Stimulated activated CD8-positive, alpha-beta memory T cell treated with anti-CD3 and anti-CD28 coated beads, Interleukin-7, amount 100 ng/mL, for 4 hours (primary cell): ENCODE results near the gene CIITA.
A peak's percentile ranks its signal among the peaks of the same experiment; 100 is the strongest.

Source experiments
- DNase-seq, 2 donors: peaks; one replicate each; pipeline ENCODE4 v3.0.0-alpha.2; 2020; ENCODE audit warnings: low read depth in 2 of 2

Gene CIITA

DNA sequence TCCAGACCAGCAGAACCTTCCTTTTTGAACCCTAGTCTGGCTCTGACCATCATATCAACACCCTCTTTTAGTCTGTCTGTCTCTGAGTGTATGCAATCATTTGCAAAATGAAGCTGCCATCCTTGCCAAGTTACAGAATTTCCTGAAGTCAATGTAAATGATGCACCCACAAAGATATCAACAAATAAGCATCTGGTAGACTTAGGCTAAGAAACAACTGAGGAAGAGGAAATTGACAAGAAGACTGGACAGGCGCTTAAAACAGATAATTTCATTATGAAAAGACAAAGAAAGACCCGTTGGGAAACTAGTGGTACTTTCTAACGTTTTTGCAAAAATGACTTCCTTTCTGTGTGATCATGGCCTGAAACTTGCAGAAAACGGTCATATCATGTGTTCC, 24.7 kb upstream of the CIITA start:
- no peak for DNase-seq

DNA sequence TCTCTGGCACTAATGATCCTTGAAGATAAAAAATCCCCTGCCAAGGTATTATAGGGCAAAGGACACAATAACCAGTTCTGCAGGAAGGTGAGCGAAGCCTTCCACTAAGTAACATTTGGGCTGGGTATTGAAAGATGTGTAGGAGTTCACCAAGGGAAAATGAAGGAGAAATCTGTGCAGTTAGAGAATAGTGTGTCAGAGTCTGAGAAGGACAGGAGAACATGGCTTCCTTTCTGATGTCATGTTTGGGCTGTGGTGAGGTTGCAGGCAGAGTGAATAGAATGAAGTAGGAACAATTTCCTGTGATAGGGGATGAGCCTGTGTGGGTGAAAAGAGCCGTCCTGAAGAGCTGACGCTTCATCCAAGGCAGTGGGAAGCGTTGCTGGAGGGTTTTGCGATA, 24.1 kb upstream of the CIITA start:
- DNase-seq, result no peak

DNA sequence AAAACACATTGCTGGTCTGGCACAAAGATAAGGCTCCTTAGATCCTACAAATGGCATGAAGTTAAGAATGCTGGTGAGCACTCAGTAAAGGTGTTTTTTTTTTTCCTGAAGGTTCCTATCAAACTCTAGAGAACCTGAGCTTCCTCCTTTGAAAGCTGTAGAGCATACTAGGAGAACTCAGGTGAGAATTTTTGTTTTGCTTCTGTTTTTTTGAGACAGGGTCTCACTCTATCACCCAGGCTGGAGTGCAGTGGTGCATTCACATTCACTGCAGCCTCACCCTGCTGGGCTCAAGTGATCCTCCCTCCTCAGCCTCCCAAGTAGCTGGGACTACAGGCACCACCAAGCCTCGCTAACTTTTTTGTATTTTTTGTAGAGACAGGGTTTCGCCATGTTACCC, 21.0 kb upstream of the CIITA start:
- no peak for DNase-seq

- no peak for DNase-seq
Observed at GRCh38 chr16:10858203-10858602, 18.8 kb upstream of the CIITA start.

- DNase-seq, result no peak
Observed at GRCh38 chr16:10859020-10859419, 18.0 kb upstream of the CIITA start.

- no peak for DNase-seq
Observed at GRCh38 chr16:10859658-10860057, 17.3 kb upstream of the CIITA start.

DNA sequence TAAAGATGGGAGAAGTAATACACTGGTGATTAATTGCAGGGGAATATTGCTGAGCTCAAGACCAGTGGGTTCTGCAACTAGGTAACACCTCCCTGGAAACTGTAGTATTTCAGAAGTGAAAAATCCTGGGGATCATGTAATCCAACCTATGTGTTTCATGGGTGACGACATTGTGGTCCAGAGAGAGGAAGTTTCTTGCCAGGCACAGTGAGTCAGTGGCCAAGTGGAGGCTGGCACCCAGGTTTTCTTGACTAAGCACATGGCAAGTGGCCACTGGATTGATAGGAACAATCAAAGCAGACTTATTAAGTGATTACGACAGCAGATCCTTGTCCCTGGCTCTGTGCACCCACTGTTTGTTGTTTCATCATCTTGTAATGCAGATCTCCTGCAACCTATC, 14.6 kb upstream of the CIITA start:
- no peak for DNase-seq

DNA sequence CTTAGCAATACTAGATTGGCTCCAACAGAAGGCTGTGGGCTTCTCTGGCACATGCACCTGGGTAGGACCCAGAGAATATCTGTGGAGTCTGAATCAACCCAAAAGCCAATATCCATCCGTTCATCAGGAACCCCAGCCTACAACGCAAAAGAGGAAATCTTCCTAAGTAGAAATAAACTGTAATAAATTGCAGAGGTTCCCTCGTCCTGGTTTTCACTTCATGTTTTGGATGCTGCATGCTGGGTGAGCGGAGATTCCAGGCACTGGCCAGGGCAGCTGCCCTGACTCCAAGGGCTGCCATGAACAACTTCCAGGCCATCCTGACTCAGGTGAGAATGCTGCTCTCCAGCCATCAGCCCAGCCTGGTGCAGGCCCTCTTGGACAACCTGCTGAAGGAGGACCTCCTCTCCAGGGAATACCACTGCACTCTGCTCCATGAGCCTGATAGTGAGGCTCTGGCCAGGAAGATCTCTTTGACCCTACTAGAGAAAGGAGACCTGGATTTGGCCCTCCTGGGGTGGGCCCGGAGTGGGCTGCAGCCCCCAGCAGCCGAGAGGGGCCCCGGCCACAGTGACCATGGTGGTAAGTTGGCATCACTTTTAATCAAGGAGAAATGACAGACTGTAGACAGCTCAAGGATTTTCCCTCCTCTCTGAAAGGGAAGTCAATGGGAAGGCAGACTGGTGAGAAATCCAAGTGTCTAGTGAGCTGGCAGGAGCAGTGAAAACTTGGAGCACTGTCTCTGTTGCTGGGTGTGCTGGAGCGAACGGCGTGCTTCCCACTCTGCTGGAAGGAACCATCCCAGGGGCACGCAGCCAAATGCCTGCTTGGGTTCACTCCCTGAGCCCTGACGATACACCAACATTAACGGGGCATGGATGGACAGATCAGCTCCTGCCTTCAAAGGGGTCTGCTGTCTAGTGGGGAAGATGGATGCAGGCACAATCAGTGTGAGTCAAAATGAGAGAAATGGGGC, 10.7 kb upstream of the CIITA start:
- DNase-seq, result no peak

- DNase-seq, result no peak
Observed at GRCh38 chr16:10867199-10867598, 9.8 kb upstream of the CIITA start.

GRCh38 chr16:10868104-10868595, 8.9 kb upstream of the CIITA start:
- no peak for DNase-seq

GRCh38 chr16:10868596-10869469, 8.2 kb upstream of the CIITA start:
- DNase-seq, result no peak

GRCh38 chr16:10870137-10870776, 6.7 kb upstream of the CIITA start:
- no peak for DNase-seq

DNA sequence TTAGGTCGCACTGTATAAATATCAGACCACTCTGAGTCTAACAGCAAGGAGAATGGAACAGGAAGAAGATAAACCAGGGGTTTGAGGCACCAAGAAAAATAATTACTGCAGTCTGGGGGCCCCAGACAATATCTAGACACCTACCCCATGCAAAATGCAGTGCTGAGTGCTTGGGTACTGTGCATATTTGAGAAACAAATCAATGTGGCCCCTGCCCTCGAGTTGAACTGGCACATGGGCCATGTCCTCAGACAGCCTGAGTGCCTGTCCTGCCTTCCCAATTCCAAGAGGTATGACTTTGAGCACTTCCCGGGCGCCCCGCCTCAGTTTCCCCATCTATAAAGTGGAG, 6.2 kb upstream of the CIITA start:
- DNase-seq, result no peak

DNA sequence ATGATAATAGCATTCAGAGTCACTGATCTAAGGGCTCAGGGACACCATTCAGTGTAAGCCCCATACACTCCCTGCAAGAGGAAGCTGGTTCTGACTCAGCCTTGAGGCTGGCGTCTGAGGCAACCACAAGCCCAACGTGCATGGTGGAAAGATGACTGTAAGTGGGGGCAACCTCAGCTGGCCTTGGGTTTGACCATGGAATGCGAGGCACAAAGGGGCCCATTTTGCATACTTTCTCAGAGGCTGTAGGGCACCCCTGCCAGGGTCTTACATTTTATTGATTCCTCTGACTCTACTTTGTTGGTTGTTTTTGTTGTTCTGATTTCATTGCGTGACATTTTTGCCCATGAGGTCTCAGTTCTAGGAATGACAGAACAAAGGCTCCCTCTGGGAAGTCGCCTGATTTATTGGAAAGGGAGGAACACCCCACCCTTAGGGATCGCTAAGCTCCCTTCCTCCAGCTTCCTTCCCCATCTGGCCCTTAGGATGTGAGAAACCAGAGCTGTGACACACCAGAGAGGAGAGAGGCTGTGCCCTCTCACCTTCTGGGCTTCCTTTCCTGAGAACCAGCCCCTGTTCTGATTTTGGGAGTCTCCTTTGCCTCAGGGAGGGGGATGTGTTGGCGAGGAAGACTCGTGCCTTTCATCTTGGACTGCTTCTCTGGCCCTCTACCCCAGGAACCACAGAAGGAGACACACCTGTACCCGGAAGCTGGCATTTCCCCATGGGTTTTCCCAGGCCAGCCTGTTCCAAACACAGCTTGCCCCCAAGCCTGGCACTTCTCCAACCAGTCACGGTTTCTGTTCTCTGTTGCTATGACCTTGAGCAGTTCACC, 5.6 kb upstream of the CIITA start:
- DNase-seq, result peak; percentile 36 to 45

DNA sequence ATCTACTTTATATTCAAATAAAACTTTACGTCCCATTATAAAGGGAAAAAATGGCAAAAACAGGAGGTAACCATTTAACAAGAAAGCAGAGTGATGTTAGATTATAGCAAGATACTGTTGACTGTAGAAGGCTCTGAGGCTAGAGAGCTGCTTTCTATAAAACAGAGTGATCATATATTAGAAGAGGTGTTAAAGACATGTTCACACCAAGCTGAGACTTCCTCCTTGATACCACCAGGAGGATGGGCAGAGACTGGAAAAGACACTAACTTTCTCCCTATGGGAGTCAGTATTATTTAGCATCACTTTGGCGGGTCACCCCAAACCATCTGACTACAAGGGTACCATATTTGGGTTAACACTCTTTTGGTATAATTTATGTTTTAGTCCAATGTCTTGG, 687 bp upstream of the CIITA start:
- DNase-seq, result no peak

- DNase-seq, result no peak
Observed at GRCh38 chr16:10877472-10877946, 507 bp downstream of the CIITA start.

DNA sequence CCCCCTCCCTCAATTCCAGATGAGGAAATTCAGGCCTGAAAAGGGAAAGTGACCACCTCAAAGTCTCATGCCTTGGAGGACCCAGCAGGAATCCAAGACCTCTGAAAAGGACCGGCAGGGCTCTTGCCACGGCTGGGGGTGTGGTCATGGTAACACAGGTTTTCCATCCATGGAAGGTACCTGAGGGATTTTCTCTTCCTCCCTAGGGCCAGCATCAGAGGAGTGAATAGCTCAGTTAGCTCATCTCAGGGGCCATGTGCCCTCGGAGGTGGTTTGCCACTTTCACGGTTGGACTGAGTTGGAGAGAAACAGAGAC, 1.3 kb downstream of the CIITA start:
- DNase-seq, result no peak

DNA sequence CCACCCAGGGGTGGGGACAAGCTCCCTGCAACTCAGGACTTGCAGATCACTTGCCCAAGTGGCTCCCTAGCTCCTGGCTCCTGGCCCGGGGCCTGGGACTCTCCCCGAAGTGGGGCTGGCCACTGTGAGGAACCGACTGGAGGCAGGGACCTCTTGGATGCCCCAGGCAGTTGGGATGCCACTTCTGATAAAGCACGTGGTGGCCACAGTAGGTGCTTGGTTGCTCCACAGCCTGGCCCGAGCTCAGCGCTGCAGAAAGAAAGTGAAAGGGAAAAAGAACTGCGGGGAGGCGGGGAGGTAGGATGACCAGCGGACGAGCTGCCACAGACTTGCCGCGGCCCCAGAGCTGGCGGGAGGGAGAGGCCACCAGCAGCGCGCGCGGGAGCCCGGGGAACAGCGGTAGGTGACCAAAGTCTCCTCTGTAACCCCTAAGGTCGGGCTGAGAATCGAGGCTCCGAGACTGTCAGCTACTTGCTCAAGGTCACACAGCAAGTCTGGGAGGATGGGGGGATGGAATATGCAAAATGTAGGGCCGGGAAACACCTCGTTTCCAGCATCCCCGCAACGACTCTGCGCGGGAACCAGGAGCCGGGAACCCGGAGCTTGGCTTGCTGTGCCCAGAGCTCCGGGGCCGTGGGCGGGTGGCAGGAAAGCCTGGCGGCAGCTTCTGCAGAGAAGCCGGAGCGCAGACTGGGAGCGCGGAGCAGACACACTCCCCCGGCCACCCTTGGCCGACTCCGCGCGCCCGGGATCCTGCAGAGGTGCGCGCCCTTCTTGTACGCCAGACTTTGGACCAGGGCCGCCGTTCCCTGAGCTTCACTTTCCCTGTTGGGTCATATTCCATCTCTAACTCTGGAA, 1.9 kb downstream of the CIITA start:
- no peak for DNase-seq

DNA sequence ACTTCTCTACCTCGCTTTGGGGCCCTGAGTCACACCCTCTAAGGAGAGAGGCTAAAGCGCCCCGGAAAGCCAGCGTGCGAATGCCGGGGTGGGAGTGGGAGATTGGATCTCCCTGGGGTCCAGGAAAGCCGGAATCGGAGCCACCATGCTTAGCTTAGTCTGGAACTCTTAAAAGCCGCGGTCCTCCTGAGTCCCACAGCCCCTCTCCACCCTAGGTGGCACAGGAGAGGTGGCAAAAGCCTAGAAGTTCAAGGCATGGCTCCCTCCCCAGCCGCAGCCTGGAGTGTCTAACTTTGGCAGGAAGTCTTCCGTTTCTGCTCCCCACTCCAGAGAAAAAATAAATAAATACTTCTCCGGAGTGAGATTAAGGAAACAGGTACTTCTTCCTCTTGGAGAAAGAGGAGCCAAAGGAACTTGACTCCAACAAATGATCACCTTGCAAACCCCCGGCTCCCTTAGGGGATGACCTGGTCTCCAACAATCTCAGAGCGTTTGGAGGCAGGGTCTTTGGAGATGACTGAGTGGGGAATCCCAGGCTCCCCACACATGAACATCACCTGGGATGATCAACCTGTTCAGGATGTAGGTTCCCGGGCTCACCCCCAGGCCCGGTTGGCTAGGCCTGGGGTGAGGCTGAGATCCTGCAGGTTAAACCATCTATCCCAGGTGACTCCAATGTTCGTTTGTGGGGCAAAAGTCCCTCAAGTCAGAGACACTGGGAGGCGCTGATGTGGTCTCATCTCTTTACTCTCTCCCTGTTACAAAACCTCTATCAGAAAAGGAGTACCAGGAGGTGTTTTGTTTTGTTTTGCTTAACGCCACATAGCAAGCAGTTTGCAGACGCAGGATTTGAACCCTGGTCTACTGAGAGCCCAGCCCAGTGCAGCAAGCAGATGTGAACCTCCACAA, 2.9 kb downstream of the CIITA start:
- no peak for DNase-seq
